GM21528 (cell line): Measurements from ENCODE around the gene CH25H.
"Not testable (repeated sequence)": the region's sequence is repeated elsewhere in the genome, so short reads cannot be mapped to it uniquely, and the experiment has no call there.

Source experiments
- ATAC-seq: cut with Tn5 transposase; IDR thresholded peaks from one replicate; pipeline ENCODE4 v1.9.1; 2021; ENCODE audit warnings: mild to moderate bottlenecking, moderate library complexity; ENCODE audit not compliant: unreplicated experiment, low FRiP score

Gene CH25H

DNA sequence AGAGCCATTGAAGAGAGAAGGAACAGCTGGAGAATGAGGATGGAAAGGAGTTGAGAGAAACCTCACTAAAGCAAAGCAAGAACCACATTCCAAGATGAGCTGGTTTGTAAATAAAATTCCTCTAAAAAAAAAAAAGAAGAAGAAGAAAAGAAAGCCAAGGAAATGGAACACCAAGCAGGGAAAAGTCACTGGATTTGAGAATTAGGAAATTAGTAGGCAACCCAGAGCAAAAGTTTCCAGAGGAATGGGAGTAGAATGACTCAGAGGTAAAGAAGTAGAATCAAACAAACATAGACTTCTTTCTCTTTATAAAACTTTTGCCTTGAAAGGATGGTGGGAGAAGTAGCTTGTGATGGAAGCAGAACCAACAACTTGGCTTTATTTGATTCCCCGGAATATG lies 3.9 kb downstream of the CH25H start:
- ATAC-seq = no peak

DNA sequence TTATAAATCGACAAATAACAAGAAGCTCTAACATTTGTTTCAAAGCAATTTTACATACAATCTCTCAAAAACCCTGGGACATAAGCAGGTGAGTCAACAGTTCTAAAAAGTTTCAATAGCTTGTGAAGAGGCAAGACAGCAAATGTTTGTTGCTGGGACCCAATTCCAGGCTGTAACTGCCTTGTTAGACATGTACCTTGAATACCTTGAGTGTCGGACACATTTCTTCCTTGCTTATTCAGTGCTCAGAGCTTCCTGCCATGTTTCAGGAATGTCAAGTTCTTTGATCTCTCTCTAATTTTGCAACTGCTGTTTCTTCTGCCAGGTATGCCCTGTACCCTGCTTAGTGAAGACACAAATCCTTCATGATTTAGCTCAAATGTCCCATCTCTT lies 5.1 kb downstream of the CH25H start:
- ATAC-seq = no peak

DNA sequence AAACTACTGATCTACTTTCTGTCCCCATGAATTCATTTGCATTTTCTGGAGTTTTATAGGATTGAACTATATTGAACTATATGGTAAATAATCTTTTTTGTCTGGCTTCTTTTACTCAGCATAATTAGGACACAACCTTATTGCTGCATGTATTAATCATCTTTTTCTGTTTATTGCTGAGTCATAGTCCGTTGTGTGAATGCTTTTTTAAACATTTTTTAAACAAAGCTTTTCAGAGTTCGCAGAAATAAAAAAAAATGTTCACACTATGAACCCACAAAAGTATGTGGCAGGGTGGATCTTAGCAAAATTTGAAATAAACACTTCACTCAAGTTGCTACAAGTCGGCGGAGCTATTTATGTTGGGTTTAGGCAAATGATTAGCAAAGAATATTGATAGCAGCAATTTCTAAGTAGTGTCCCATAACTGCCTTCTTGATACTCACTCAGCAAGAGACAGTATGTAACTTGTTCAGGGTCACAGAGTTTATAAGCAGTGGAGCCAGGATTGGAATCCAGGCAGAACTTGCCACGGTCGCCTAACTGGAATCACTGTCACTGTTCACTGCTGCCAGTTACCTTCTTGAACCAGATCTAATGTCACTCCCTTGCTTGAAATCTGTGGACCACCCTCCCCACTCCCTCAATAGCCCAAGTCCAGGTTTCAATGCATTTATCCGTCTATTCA lies 5.6 kb downstream of the CH25H start:
- ATAC-seq = no peak

DNA sequence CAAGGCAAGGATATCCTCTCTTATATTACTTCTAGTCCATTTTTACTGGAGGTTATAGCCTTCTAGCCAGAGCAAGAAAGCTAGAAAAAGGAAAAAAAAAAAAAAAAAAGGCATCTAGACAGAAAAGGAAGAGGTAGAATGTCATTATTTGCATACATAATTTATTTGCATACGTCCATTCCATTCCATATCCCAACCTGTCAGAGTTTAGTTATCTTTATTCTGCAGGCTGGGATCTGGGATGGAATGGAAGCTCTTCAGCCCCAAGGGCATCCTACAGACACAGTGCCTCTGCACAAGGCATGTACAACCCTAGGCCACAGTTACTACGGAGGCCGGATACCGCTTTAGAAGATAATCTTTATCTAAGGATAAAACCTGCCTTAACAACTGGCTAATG lies 9.6 kb downstream of the CH25H start:
- ATAC-seq = no peak

DNA sequence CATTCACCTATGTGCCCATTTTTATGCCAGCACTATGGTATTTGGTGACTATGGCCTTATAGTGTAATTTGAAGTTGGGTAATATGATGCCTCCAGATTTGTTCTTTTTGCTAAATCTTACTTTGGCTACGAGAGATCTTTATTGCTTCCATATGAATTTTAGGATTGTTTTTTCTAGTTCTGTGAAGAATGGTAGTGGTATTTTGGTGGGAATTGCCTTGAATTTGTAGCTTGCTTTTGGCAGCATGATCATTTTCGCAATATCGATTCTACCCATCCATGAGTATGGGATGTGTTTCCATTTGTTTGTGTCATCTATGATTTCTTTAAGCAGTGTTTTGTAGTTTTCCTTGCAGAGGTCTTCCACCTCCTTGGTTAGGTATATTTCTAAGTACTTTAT lies 15.8 kb downstream of the CH25H start:
- ATAC-seq = not testable (repeated sequence)

DNA sequence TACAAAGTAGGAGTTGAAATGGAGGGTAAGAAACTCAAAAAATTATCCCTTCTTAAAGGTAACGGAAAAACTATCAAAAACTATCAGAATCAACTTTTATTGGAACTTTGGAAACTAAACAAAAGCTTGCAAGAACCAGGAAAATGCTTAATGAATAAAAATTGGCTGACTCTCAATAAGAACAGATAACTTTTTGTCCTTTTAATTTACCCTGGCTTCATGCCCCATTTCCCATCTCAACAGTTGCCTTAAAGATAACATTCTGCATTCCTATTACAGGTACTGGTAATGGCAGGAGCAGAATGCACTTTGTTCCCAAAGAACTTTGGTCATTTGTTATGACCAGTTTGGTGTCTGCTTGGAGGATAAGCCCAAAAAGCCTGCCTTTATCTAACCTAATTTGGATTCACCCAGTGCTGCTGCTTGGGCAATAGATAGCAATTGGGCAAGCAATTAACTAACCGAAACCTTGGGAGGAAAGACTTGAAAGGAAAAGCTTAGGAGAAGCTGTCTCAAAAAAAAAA lies 17.8 kb downstream of the CH25H start:
- ATAC-seq = no peak

DNA sequence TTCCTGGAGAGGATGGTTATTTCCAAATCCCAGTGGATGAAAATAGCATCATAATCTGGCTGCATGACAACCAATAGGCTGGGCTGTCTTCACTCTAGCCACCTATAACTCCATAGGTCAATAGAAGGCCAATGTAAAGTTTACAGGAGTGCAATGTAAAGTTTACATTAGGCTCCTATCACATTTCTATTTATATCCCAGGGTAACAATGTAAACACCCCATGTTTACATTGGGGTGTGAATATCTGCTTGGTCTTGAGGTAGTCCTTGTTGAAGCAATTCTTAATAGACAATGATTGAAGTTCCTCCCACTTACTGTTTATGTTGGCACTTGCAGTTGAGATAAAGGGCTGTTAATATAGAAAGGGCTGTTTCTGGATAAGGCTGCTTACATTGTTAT lies 21.5 kb downstream of the CH25H start:
- no peak for ATAC-seq

DNA sequence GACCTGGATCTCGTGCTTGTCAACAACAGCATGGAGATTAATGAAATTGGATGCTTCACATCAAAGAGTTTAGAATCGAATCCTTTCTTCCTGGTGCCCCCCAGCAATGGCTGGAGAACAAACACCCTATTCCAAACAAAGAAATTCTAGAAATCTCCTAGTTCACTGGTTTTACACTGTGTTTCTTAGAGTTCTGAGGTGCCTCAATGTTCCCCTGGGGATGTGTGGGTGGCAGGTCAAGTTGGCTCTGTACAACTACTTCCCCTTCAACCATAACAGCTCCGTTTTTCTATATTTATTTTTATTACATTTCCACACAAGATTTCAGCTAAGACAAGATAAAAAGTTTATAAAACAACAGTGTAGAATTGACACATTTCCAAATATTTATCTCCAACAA lies 22.5 kb downstream of the CH25H start:
- ATAC-seq = no peak

DNA sequence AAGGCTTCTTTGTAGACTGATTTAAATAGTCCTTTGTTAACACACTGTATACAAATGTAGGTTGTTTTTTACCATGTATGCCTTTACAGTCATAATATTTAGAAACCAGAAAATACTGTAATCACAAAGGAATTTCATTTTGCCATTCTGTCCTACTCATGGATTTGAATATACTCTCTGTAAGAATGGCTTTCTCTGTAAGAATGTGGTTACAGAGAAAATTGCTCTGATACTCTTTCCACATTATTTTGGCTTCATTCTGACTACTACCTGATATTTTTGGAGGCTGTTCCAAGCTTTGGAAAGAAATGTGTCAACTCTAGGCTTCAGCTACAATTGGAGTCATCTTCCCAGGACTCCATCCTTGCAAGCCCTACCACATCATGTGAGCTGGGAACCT lies 23.5 kb downstream of the CH25H start:
- ATAC-seq = no peak

DNA sequence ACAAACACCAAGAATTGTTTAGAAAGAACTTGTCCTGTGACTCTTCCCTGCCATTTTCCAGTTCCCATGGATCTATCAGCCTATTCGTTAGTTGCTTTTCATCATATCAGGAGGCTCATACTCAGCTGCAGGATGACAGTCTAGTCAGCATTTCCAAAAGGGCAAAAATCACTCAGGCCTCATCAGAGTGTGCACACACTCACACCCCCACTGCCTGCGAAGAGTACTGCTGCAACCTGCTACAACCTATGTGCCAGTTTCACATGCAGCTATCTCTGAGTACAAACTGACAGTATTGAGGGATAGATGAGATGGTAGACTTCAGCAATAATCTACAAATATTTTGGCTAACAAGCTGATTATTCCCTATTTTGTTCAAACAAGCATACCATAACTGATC lies 24.2 kb downstream of the CH25H start:
- no peak for ATAC-seq

DNA sequence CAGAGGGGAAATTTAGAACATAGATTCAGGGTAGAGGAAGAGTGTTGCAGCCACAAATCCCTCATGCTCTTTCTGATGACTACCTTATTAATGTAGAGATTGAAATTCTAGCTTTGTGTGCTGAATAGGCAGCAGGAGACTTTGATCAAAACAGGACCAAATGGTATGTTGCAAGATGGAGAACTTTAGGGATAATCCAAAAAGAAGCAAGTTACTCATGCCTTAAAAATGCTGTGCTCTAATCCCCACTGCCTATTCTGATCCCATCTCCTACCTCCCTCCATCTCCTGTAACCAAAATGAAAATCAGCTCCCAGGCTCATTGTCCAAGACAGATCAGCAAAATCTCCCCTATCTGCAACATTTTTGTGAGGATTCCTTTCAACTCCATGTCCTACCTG lies 31.3 kb downstream of the CH25H start:
- ATAC-seq = no peak

DNA sequence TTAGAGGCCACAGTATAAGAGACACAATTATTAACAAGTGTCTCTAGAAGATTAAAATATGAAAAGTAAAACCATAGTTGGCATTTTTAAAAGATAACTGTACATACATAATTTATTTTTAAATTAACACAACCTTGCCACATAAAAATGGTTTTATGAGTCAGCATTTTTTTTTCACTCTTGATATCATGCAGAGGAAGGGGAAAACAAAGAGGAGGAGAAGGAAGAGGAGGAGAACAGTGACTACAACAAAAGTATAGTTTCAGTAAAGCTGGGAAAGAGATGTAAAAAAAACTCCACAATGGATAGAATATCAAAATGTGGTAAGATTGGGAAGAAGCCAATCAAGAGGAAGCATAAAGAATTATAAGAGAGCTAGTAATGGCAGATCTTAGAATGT lies 34.0 kb downstream of the CH25H start:
- ATAC-seq = no peak

DNA sequence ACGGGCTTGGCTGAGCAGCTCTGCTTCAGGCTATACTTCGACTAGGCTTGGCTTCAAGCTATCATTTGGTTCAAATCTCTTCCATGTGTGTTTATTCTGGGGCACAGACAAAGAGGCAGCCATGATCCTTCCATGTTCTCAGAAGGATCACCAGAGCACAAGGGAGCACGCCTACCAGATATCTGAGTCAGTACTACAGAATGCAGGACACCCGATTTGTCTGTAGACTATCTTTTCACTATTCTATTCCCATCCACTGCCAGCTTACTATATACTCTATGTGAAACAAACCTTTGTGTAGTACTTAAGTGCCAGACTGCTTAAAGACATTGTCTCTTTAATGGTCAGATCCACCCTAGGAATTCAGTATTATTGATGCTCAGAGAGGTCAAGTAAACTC lies 35.1 kb downstream of the CH25H start:
- no peak for ATAC-seq

DNA sequence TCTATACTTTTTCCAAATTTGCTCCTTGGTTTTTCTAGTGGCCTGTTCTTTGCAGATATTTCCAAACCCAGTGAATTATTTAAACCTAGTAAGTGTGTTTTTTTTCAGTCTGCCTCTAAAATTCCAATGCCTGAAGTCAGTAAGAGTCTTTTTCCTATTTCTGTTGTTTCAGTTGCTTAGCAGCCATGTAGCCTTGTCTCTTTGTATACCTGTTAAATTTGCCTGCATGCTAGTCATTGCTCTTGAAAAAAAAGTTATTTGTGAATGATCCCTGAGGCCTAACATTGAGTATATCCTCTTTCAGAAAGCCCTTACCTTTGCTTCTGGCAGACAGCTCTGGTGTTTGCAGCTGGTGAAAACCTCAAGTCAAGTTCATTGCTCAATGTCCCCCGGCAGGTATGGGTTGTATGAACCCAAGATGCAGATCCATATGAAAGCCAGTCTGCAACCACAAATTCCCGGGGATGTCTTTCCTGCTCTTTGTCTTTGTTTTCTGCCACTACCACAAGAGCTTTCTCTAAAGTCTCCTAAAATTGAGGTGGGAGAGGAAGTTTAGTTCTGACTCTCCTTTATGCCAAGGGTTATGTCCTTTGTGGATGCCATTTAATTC lies 35.7 kb downstream of the CH25H start:
- ATAC-seq = no peak

DNA sequence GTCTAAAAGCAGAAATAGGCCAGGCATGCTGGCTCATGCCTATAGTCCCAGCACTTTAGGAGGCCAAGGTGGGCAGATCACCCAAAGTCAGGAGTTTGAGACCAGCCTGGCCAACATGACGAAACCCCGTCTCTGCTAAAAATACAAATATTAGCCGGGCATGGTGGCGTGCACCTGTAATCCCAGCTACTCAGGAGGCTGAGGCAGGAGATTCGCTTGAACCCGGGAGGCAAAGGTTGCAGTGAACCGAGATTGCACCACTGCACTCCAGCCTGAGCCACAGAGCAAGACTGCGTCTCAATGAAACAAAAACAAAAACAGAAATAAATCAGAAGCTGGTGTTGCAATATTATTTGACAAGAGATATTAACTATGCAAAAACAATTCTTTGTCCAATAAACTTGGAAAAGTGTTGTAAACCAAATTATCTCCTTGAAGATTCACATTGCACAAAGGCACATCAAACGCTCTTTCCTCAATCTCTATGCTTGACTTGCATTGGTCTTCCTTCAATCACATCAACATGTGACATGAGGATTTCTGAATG lies 38.7 kb downstream of the CH25H start:
- ATAC-seq = not testable (repeated sequence)

DNA sequence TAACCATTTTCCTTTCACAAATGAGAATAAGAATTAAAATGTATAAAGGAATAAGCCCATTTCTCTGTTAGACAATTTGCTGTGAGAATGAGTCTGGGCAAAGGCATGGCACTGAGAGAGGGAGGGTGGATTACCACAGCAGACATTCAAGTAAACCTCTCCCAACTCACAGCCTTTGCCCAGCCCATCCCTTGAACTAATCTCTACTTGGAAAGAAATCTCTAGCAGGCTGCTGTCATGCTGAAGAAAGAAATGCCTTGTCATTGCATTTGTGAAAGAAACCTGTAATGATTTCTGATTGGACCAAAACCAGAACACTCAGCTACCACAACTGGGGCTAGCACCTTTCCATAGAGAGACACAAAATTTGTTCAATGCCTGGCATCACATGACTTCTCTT lies 39.2 kb downstream of the CH25H start:
- no peak for ATAC-seq

DNA sequence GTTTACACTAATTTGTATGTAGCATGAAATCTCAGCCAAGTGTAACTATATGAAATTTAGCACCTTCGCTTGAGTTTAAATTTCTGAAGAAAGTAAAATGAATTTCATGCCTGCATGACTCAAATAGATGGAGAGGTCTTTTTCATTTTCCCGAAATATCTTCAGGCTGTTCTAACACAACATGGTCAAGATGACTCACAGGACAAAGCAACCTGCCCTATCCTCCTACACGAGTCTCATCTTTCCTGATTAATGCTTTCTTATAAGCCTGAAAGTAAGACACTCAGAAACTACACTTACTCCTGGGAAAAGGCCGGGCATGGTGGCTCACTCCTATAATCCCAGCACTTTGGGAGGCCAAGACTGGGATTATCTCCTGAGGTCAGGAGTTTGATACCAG lies 41.2 kb downstream of the CH25H start:
- ATAC-seq = no peak

DNA sequence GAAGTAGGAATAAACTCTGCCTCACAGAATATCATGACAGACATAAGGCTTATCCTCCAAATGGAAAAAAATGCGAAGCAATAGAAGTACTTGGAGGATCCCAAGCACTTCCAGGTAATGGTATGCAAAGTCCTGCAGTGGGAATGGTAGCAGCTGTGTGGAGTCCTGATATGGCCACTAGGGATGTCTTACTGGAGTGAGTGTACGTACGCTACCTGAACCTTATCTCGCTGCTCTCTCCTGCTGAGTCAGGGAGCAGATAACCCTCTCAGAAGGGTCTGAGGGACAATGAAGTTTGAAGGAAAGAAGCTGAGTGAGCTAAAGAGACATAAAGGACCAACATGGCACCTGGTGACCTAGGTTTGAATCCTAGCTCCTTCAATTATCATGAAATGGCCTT lies 42.2 kb downstream of the CH25H start:
- ATAC-seq = no peak

DNA sequence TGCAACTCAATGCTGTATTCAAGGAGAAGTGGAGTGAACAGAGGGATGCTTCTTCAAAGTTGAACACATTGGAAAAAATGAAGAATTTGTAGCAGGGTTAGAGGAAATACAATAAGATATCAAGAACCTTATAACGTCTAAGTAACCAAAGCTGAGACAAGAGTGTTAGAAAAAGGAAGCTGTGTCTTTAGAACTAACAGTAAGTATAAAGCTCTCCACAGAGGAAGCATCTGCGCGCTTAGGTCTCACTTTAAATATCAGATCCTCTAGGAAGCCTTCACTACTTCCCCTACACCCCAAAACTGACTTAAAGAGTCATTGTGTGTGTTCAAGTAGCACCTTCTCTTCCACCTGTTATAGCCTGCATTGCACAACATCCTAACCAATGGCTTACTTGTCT lies 43.0 kb downstream of the CH25H start:
- peak; percentile 16 for ATAC-seq

DNA sequence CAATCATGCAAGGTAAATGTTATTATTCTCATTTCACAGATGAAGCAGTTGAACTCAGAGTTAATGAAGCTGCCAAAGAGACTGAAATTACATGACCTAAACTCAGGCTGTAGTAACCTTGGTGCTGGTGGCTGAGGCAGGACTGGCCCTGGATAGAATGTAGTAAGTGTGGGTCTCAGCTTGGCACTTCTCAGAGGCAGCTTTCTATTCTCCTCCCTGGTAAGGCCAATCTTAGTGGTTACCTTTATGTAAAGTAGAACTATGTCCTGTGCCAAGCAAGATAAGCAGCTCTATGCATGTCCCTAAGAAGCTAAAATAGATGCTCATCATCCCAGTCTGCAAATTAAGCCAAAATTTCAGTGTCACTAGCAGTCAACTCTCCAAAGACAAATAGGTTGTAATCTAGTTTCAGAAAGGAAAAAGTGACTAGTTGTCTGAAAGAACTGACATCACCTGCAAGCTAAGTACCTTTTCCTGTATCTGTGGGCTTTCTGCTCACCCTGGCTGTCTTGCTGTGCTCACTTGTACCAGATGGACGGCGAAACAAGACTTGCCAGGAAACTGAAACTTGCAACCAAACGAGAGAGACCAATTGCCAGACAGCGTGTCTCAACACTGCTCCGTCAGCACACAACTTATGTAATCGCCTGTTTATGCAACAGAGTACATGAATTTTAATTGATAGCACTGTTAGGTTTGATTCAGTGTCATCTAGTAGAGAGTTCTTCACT lies 43.7 kb downstream of the CH25H start:
- ATAC-seq = peak; percentile 97

DNA sequence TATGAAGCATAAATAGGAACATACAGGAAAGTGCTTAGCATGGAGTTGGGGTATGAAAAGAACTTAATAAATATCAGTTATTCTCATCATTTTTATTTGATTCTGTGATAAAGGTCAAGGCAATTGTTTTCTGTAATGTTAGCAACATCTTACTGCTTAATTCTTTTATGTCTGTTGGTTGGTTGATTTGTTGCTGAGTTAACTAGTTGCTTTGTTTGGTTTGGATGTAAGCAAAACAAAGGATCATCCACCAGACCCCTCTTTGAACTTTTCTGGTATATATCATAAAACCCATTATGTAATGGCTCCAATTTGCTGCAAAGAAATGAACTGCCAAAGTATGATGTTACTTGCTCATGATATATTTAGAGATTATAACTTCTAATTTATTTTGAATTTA lies 44.5 kb downstream of the CH25H start:
- ATAC-seq = no peak
